ENCODE data around the gene PARD3B.

The PARD3B gene

GRCh38 chr2:205402011-205402410 lies 856.7 kb downstream of the PARD3B start:
- no peak overlapping the region for H3K4me3 ChIP-seq (ENCODE audit: insufficient read length, low read depth)
- no peaks in the 10 kb centered on the region for H3K36me3 ChIP-seq (ENCODE audit: insufficient read depth, insufficient read length, low read length)
- no peak overlapping the region for H3K9ac ChIP-seq (ENCODE audit: insufficient read length, low read depth)
- DNase-seq (ENCODE audit: low read depth, low spot score): no peak
- no peaks in the 10 kb centered on the region for H3K4me1 ChIP-seq (ENCODE audit: insufficient read depth, insufficient read length)
- TF ChIP-seq ZNF274 (IDR thresholded peaks at IDR 0.05; ENCODE audit: low read depth, low read length) (no peak), SUZ12 (IDR thresholded peaks at IDR 0.05; ENCODE audit: extremely low read depth, insufficient read depth, insufficient read length) (no peak), YY1 (IDR thresholded peaks at IDR 0.05; ENCODE audit: insufficient read depth, insufficient read length) (no peak)
- no peaks in the 10 kb centered on the region for H3K27me3 ChIP-seq (ENCODE audit: insufficient read depth, insufficient read length)
- H3K9me3 ChIP-seq (ENCODE audit: insufficient read depth, low read length): no peaks in the 10 kb centered on the region

- H3K9me3 ChIP-seq (ENCODE audit: insufficient read depth, low read length): no peaks in the 10 kb centered on the region
- no peak for TF ChIP-seq ZNF274 (IDR thresholded peaks at IDR 0.05; ENCODE audit: low read depth, low read length)
- no peak for TF ChIP-seq SUZ12 (IDR thresholded peaks at IDR 0.05; ENCODE audit: extremely low read depth, insufficient read depth, insufficient read length)
- no peak for TF ChIP-seq YY1 (IDR thresholded peaks at IDR 0.05; ENCODE audit: insufficient read depth, insufficient read length)
- no peaks in the 10 kb centered on the region for H3K36me3 ChIP-seq (ENCODE audit: insufficient read depth, insufficient read length, low read length)
- H3K27me3 ChIP-seq (ENCODE audit: insufficient read depth, insufficient read length): no peaks in the 10 kb centered on the region
- no peak overlapping the region for H3K4me3 ChIP-seq (ENCODE audit: insufficient read length, low read depth)
- H3K4me1 ChIP-seq (ENCODE audit: insufficient read depth, insufficient read length): no peaks in the 10 kb centered on the region
- no peak for DNase-seq (ENCODE audit: low read depth, low spot score)
- no peak overlapping the region for H3K9ac ChIP-seq (ENCODE audit: insufficient read length, low read depth)
These were observed 858.1 kb downstream of the PARD3B start for GRCh38 chr2:205403244-205403825.

- H3K4me3 ChIP-seq (ENCODE audit: insufficient read length, low read depth): no peak overlapping the region
- H3K9me3 ChIP-seq (ENCODE audit: insufficient read depth, low read length): no peaks in the 10 kb centered on the region
- no peak overlapping the region for H3K9ac ChIP-seq (ENCODE audit: insufficient read length, low read depth)
- no peaks in the 10 kb centered on the region for H3K27me3 ChIP-seq (ENCODE audit: insufficient read depth, insufficient read length)
- TF ChIP-seq YY1 (IDR thresholded peaks at IDR 0.05; ENCODE audit: insufficient read depth, insufficient read length) (no peak), ZNF274 (IDR thresholded peaks at IDR 0.05; ENCODE audit: low read depth, low read length) (no peak)
- H3K4me1 ChIP-seq (ENCODE audit: insufficient read depth, insufficient read length): no peaks in the 10 kb centered on the region
- no peak for DNase-seq (ENCODE audit: low read depth, low spot score)
- H3K36me3 ChIP-seq (ENCODE audit: insufficient read depth, insufficient read length, low read length): no peaks in the 10 kb centered on the region
These were observed 859.9 kb downstream of the PARD3B start for GRCh38 chr2:205405194-205405593.

- Histone ChIP-seq H3K36me3 (ENCODE audit: insufficient read depth, insufficient read length, low read length) (no peaks in the 10 kb centered on the region), H3K9ac (ENCODE audit: insufficient read length, low read depth) (no peak overlapping the region), H3K4me3 (ENCODE audit: insufficient read length, low read depth) (no peak overlapping the region), H3K27me3 (ENCODE audit: insufficient read depth, insufficient read length) (no peaks in the 10 kb centered on the region), H3K4me1 (ENCODE audit: insufficient read depth, insufficient read length) (no peaks in the 10 kb centered on the region), H3K9me3 (ENCODE audit: insufficient read depth, low read length) (no peaks in the 10 kb centered on the region)
- no peak for DNase-seq (ENCODE audit: low read depth, low spot score)
- TF ChIP-seq YY1 (IDR thresholded peaks at IDR 0.05; ENCODE audit: insufficient read depth, insufficient read length) (no peak), SUZ12 (IDR thresholded peaks at IDR 0.05; ENCODE audit: extremely low read depth, insufficient read depth, insufficient read length) (no peak), ZNF274 (IDR thresholded peaks at IDR 0.05; ENCODE audit: low read depth, low read length) (no peak)
These were observed 860.5 kb downstream of the PARD3B start for GRCh38 chr2:205405752-205406151.

- Histone ChIP-seq H3K27me3 (ENCODE audit: insufficient read depth, insufficient read length) (no peaks in the 10 kb centered on the region), H3K4me3 (ENCODE audit: insufficient read length, low read depth) (no peak overlapping the region), H3K9ac (ENCODE audit: insufficient read length, low read depth) (no peak overlapping the region), H3K9me3 (ENCODE audit: insufficient read depth, low read length) (no peaks in the 10 kb centered on the region), H3K4me1 (ENCODE audit: insufficient read depth, insufficient read length) (no peaks in the 10 kb centered on the region), H3K36me3 (ENCODE audit: insufficient read depth, insufficient read length, low read length) (no peaks in the 10 kb centered on the region)
- no peak for DNase-seq (ENCODE audit: low read depth, low spot score)
- TF ChIP-seq YY1 (IDR thresholded peaks at IDR 0.05; ENCODE audit: insufficient read depth, insufficient read length): no peak
These were observed 862.7 kb downstream of the PARD3B start for GRCh38 chr2:205407984-205408383.

- DNase-seq (ENCODE audit: low read depth, low spot score): no peak
- Histone ChIP-seq H3K27me3 (ENCODE audit: insufficient read depth, insufficient read length) (no peaks in the 10 kb centered on the region), H3K36me3 (ENCODE audit: insufficient read depth, insufficient read length, low read length) (no peaks in the 10 kb centered on the region), H3K9ac (ENCODE audit: insufficient read length, low read depth) (no peak overlapping the region), H3K9me3 (ENCODE audit: insufficient read depth, low read length) (no peaks in the 10 kb centered on the region), H3K4me3 (ENCODE audit: insufficient read length, low read depth) (no peak overlapping the region), H3K4me1 (ENCODE audit: insufficient read depth, insufficient read length) (no peaks in the 10 kb centered on the region)
- TF ChIP-seq ZNF274 (IDR thresholded peaks at IDR 0.05; ENCODE audit: low read depth, low read length) (no peak), YY1 (IDR thresholded peaks at IDR 0.05; ENCODE audit: insufficient read depth, insufficient read length) (no peak), SUZ12 (IDR thresholded peaks at IDR 0.05; ENCODE audit: extremely low read depth, insufficient read depth, insufficient read length) (no peak)
These were observed 863.4 kb downstream of the PARD3B start for GRCh38 chr2:205408696-205409095.

GRCh38 chr2:205409411-205409810 lies 864.1 kb downstream of the PARD3B start:
- no peak for DNase-seq (ENCODE audit: low read depth, low spot score)
- no peaks in the 10 kb centered on the region for H3K27me3 ChIP-seq (ENCODE audit: insufficient read depth, insufficient read length)
- H3K4me3 ChIP-seq (ENCODE audit: insufficient read length, low read depth): no peak overlapping the region

More at GRCh38 chr2:205409411-205409810, 864.1 kb downstream of the PARD3B start:
- Histone ChIP-seq H3K9ac (ENCODE audit: insufficient read length, low read depth) (no peak overlapping the region), H3K9me3 (ENCODE audit: insufficient read depth, low read length) (no peaks in the 10 kb centered on the region), H3K36me3 (ENCODE audit: insufficient read depth, insufficient read length, low read length) (no peaks in the 10 kb centered on the region), H3K4me1 (ENCODE audit: insufficient read depth, insufficient read length) (no peaks in the 10 kb centered on the region)
- TF ChIP-seq YY1 (IDR thresholded peaks at IDR 0.05; ENCODE audit: insufficient read depth, insufficient read length) (no peak), SUZ12 (IDR thresholded peaks at IDR 0.05; ENCODE audit: extremely low read depth, insufficient read depth, insufficient read length) (no peak), ZNF274 (IDR thresholded peaks at IDR 0.05; ENCODE audit: low read depth, low read length) (no peak)

Data from NT2/D1 (cell line).